WTC11 (cell line): ENCODE measurements around the gene HDAC9. TPM values are rescaled to one million over a fixed set of nuclear protein-coding genes. Genes with fewer than 3 reads are reported as not detected.

Experiments used
- ATAC-seq: fragments of 200-7000 bp; cut with Tn5 transposase; 2 replicates; pipeline ENCODE4 v1.10.0; 2021; ENCODE audit warnings: mild to moderate bottlenecking, moderate library complexity
- CTCF ChIA-PET: fragments of 300-600 bp; sonication (Branson Sonifier 250); formaldehyde crosslinking; loops from one replicate; lab custom pipeline; 2021; ENCODE audit warnings: antibody characterized with exemption; lab: Charles Lee
- POLR2A ChIA-PET: fragments of 350-600 bp; sonication (Branson Sonifier 250); formaldehyde crosslinking; loops from one replicate; lab custom pipeline; 2021; ENCODE audit warnings: antibody characterized with exemption; lab: Charles Lee
- DNase-seq: peaks from one replicate; pipeline ENCODE4 v3.0.0; 2021; ENCODE audit warnings: low spot score
- H3K27ac Mint-ChIP-seq: 2 replicates; pipeline ENCODE4 v1.8.0; 2021; ENCODE audit warnings: mixed read lengths
- H3K27me3 Mint-ChIP-seq: 2 replicates; pipeline ENCODE4 v1.8.0; 2021; ENCODE audit warnings: low read depth, mild to moderate bottlenecking, moderate library complexity, mixed read lengths
- H3K36me3 Mint-ChIP-seq: 2 replicates; pipeline ENCODE4 v1.8.0; 2021; ENCODE audit warnings: mixed read lengths
- H3K4me1 Mint-ChIP-seq: 2 replicates; pipeline ENCODE4 v1.8.0; 2022; ENCODE audit warnings: mixed read lengths
- H3K4me3 Mint-ChIP-seq: 2 replicates; pipeline ENCODE4 v1.8.0; 2021; ENCODE audit warnings: mild to moderate bottlenecking, moderate library complexity, mixed read lengths
- H3K9me3 Mint-ChIP-seq: 2 replicates; pipeline ENCODE4 v1.8.0; 2021; ENCODE audit warnings: mixed read lengths
- CREM ChIP-seq: sonication (generic); formaldehyde crosslinking; IDR thresholded peaks from 2 replicates; pipeline ENCODE4 v1.8.1; 2022; ENCODE audit warnings: mild to moderate bottlenecking, missing genetic modification reagents, moderate library complexity
- ERG ChIP-seq: fragments of 250-450 bp; sonication (Bioruptor Pico); IDR thresholded peaks from 2 replicates; pipeline ENCODE4 v1.8.0; 2021; ENCODE audit warnings: mild to moderate bottlenecking
- ESRRA ChIP-seq: sonication (generic); formaldehyde crosslinking; IDR thresholded peaks from 2 replicates; pipeline ENCODE4 v1.8.1; 2022; ENCODE audit warnings: mild to moderate bottlenecking, missing genetic modification reagents, borderline replicate concordance
- ETV6 ChIP-seq: sonication (generic); formaldehyde crosslinking; IDR thresholded peaks from 2 replicates; pipeline ENCODE4 v1.8.1; 2022; ENCODE audit warnings: mild to moderate bottlenecking, missing genetic modification reagents
- PRDM15 ChIP-seq: sonication (generic); formaldehyde crosslinking; IDR thresholded peaks from 2 replicates; pipeline ENCODE4 v1.8.0; 2022; ENCODE audit warnings: missing genetic modification reagents
- PREB ChIP-seq: sonication (generic); formaldehyde crosslinking; IDR thresholded peaks from 2 replicates; pipeline ENCODE4 v1.8.1; 2022; ENCODE audit warnings: mild to moderate bottlenecking, missing genetic modification reagents, moderate library complexity, borderline replicate concordance
- SMAD3 ChIP-seq: sonication (generic); formaldehyde crosslinking; IDR thresholded peaks from 2 replicates; pipeline ENCODE4 v1.8.0; 2022; ENCODE audit warnings: missing genetic modification reagents, mild to moderate bottlenecking, borderline replicate concordance
- SP1 ChIP-seq: sonication (generic); formaldehyde crosslinking; conservative IDR thresholded peaks from 2 replicates; pipeline ENCODE4 v1.8.1; 2022; ENCODE audit warnings: missing genetic modification reagents
- TEAD4 ChIP-seq: sonication (generic); formaldehyde crosslinking; IDR thresholded peaks from 2 replicates; pipeline ENCODE4 v1.8.0; 2022; ENCODE audit warnings: mild to moderate bottlenecking, missing genetic modification reagents
- USF1 ChIP-seq: sonication (generic); formaldehyde crosslinking; IDR thresholded peaks from 2 replicates; pipeline ENCODE4 v1.8.0; 2022; ENCODE audit warnings: mild to moderate bottlenecking, missing genetic modification reagents
- ZNF121 ChIP-seq: sonication (generic); formaldehyde crosslinking; IDR thresholded peaks from 2 replicates; pipeline ENCODE4 v1.8.0; 2023; ENCODE audit warnings: missing genetic modification reagents
- ZNF138 ChIP-seq: sonication (generic); formaldehyde crosslinking; conservative IDR thresholded peaks from 2 replicates; pipeline ENCODE4 v1.8.1; 2022; ENCODE audit warnings: mild to moderate bottlenecking, moderate library complexity, missing genetic modification reagents
- ZNF232 ChIP-seq: sonication (generic); formaldehyde crosslinking; IDR thresholded peaks from 2 replicates; pipeline ENCODE4 v1.8.0; 2022; ENCODE audit warnings: mild to moderate bottlenecking, missing genetic modification reagents
- ZNF263 ChIP-seq: sonication (generic); formaldehyde crosslinking; IDR thresholded peaks from 2 replicates; pipeline ENCODE4 v1.8.1; 2022; ENCODE audit warnings: low read depth, mild to moderate bottlenecking, moderate library complexity, missing genetic modification reagents
- ZNF423 ChIP-seq: fragments of 250-450 bp; sonication (Bioruptor Pico); IDR thresholded peaks from 2 replicates; pipeline ENCODE4 v2.1.2; 2022; ENCODE audit warnings: mild to moderate bottlenecking, moderate library complexity
- total RNA-seq: library from RNA; stranded (reverse); gene quantifications from 3 replicates; pipeline ENCODE4 v1.2.3, GENCODE V29; 2021
- TF ChIP-seq, protein P1 (sequence below): sonication (generic); formaldehyde crosslinking; IDR thresholded peaks from 2 replicates; pipeline ENCODE4 v1.8.1; 2022; ENCODE audit warnings: low read depth, missing genetic modification reagents, borderline replicate concordance
- TF ChIP-seq, protein P2 (sequence below): sonication (generic); formaldehyde crosslinking; IDR thresholded peaks from 2 replicates; pipeline ENCODE4 v1.8.1; 2023; ENCODE audit warnings: mild to moderate bottlenecking, missing genetic modification reagents
- TF ChIP-seq, protein P3 (sequence below): sonication (generic); formaldehyde crosslinking; IDR thresholded peaks from 2 replicates; pipeline ENCODE4 v1.8.1; 2023; ENCODE audit warnings: mild to moderate bottlenecking, missing genetic modification reagents, moderate library complexity
- TF ChIP-seq, protein P4 (sequence below): sonication (generic); formaldehyde crosslinking; IDR thresholded peaks from 2 replicates; pipeline ENCODE4 v1.8.0; 2022; ENCODE audit warnings: mild to moderate bottlenecking, missing genetic modification reagents

The HDAC9 gene
- total RNA-seq, 1 experiment from 2014 or later, result 18.8 TPM

DNA sequence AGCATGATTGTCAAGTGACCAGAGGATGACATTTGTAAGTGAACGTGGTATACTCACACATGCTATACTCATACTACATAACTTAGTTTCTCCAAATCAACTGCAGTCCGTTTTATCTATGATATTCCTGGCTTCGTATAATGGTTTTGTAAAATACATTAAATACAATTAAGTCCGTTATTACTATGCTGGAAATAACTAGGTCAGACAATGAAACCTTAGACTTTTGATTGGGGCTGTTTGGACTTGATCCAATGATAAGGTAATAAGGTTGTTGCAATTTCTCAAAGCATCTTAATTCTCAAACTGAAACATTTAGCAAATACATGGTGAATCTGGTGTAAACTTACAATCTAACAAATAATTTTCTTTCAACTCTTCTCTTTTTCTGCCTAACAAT is 504.9 kb downstream of the HDAC9 start (continued):
- TF ChIP-seq, protein P1, sequence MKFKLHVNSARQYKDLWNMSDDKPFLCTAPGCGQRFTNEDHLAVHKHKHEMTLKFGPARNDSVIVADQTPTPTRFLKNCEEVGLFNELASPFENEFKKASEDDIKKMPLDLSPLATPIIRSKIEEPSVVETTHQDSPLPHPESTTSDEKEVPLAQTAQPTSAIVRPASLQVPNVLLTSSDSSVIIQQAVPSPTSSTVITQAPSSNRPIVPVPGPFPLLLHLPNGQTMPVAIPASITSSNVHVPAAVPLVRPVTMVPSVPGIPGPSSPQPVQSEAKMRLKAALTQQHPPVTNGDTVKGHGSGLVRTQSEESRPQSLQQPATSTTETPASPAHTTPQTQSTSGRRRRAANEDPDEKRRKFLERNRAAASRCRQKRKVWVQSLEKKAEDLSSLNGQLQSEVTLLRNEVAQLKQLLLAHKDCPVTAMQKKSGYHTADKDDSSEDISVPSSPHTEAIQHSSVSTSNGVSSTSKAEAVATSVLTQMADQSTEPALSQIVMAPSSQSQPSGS (CRISPR knock-in tag), result no peak

DNA sequence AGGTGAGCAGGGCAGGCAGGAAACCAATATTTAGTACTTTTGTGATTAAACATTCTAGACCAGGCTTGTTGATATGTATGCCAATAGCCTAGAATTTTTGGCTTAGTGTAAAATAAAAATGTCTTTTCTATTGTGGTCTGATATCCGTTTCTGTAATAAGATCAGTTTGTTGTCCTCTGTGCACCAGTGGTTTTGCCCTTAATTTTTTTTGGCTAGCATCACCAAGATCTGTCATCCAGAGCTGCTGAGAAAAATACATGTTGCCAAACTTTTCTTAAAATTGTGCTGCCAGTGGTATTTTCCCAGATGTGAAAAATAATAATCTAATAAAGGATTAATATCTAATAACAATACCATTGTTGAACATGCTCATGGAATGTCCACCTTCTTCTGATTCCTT is 506.3 kb downstream of the HDAC9 start:
- H3K36me3 Mint-ChIP-seq, result no peaks in the 10 kb centered on the region
- TF ChIP-seq ETV6 (CRISPR knock-in tag), result no peak
- TF ChIP-seq SP1 (CRISPR knock-in tag), result no peak
- TF ChIP-seq ZNF423 (CRISPR knock-in tag), result no peak
- TF ChIP-seq CREM, result no peak
- TF ChIP-seq ESRRA, result no peak
- TF ChIP-seq, protein P2, sequence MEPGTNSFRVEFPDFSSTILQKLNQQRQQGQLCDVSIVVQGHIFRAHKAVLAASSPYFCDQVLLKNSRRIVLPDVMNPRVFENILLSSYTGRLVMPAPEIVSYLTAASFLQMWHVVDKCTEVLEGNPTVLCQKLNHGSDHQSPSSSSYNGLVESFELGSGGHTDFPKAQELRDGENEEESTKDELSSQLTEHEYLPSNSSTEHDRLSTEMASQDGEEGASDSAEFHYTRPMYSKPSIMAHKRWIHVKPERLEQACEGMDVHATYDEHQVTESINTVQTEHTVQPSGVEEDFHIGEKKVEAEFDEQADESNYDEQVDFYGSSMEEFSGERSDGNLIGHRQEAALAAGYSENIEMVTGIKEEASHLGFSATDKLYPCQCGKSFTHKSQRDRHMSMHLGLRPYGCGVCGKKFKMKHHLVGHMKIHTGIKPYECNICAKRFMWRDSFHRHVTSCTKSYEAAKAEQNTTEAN, result no peak
- no peak for TF ChIP-seq USF1 (CRISPR knock-in tag)
- TF ChIP-seq, all 79 proteins: peak for 0
- no peak overlapping the region for H3K4me3 Mint-ChIP-seq
- H3K27me3 Mint-ChIP-seq, result no peaks in the 10 kb centered on the region
- H3K9me3 Mint-ChIP-seq, result no peaks in the 10 kb centered on the region
- H3K27ac Mint-ChIP-seq, result no peak overlapping the region
- DNase-seq (no peak), ATAC-seq (no peak)
- ChIA-PET CTCF (no interaction called here), POLR2A (no interaction called here)
- peaks cover 9% of the 10 kb centered on the region for H3K4me1 Mint-ChIP-seq

GRCh38 chr7:19009241-19009935 is 513.8 kb downstream of the HDAC9 start:
- no peak for DNase-seq
- Mint-ChIP-seq H3K9me3 (no peaks in the 10 kb centered on the region), H3K36me3 (no peaks in the 10 kb centered on the region), H3K4me3 (no peak overlapping the region), H3K27me3 (no peaks in the 10 kb centered on the region), H3K27ac (no peak overlapping the region), H3K4me1 (no peaks in the 10 kb centered on the region)
- ChIA-PET POLR2A (no interaction called here), CTCF (interaction anchor here (0.6 to 1.4 kb wide), 2 partner anchors 42 to 292 kb away, joined by 4 to 6 read pairs; no protein-coding TSS in a partner anchor)
- ATAC-seq, result no peak
- TF ChIP-seq, protein P3, sequence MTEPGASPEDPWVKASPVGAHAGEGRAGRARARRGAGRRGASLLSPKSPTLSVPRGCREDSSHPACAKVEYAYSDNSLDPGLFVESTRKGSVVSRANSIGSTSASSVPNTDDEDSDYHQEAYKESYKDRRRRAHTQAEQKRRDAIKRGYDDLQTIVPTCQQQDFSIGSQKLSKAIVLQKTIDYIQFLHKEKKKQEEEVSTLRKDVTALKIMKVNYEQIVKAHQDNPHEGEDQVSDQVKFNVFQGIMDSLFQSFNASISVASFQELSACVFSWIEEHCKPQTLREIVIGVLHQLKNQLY, result no peak
- no peak for TF ChIP-seq PREB (CRISPR knock-in tag)
- TF ChIP-seq ZNF121 (CRISPR knock-in tag), result no peak
- no peak for TF ChIP-seq SMAD3 (CRISPR knock-in tag)
- no peak for TF ChIP-seq ZNF232
- no peak for TF ChIP-seq ERG
- TF ChIP-seq PRDM15, result no peak
- no peak for TF ChIP-seq USF1 (CRISPR knock-in tag)
- no peak for TF ChIP-seq TEAD4 (CRISPR knock-in tag)
- TF ChIP-seq, protein P4, sequence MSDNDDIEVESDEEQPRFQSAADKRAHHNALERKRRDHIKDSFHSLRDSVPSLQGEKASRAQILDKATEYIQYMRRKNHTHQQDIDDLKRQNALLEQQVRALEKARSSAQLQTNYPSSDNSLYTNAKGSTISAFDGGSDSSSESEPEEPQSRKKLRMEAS, result no peak
- TF ChIP-seq ZNF138 (CRISPR knock-in tag), result no peak
- TF ChIP-seq ZNF263 (CRISPR knock-in tag), result no peak
